K562 (cell line): ENCODE results near the gene TMEM154. TPM values are rescaled to one million over a fixed set of nuclear protein-coding genes. Genes with fewer than 3 reads are reported as not detected.

Source experiments
- ATAC-seq: fragments of 200-7000 bp; cut with Tn5 transposase; 3 replicates; pipeline ENCODE4 v1.9.1; 2020; ENCODE audit warnings: moderate library complexity
- BruUV-seq: library from RNA; stranded (reverse); fragments of 400-500 nt; replicated peaks from 2 replicates; lab custom pipeline; 2021; lab: Mats Ljungman, UMichigan
- CTCF ChIA-PET: fragments of 300-600 bp; formaldehyde crosslinking; extraction: SDS; loops from one replicate; lab custom pipeline; 2021; ENCODE audit warnings: low intra/inter-chr PET ratio; lab: Yijun Ruan, JAX
- POLR2A ChIA-PET: fragments of 300-600, 350-650 bp; sonication (Branson Sonifier 250); formaldehyde crosslinking; extraction: SDS; loops from one replicate; lab custom pipeline; 2021; ENCODE audit warnings: antibody characterized with exemption, inconsistent platforms; lab: Yijun Ruan, JAX
- DNase-seq, 4 experiments: peaks; one replicate each; pipeline versions ENCODE4 v3.0.0 to v3.0.0-alpha.2; 2011 to 2018; ENCODE audit warnings: low spot score in 3 of 4, mixed read lengths in 3 of 4; ENCODE audit errors: extremely low read depth in 1 of 4
- FAIRE-seq: peaks from 2 replicates; lab custom pipeline; 2011; peaks lifted over from hg19 to GRCh38; lab: Jason Lieb, UNC
- H2AFZ ChIP-seq: 2 replicates; pipeline ENCODE4 v1.6.0; 2011; ENCODE audit warnings: low read depth, low read length, control low read depth, inconsistent platforms
- H3K27ac ChIP-seq: fragments of 200-600 bp; 3 replicates; pipeline ENCODE4 v1.8.0; 2011; ENCODE audit warnings: low read depth, mild to moderate bottlenecking, control low read depth, inconsistent platforms, low read length, moderate library complexity, mixed read lengths; ENCODE audit errors: extremely low read depth
- H3K27me3 ChIP-seq, 2 experiments: fragments of 300-600 bp in 1 of 2; 2 replicates in 1 of 2; 3 replicates in 1 of 2; pipeline versions ENCODE4 v1.6.0 to v1.8.0; 2011; ENCODE audit warnings: inconsistent platforms in 2 of 2, low read length in 2 of 2, mild to moderate bottlenecking in 1 of 2, mixed read lengths in 1 of 2, moderate library complexity in 1 of 2; ENCODE audit not compliant: control insufficient read depth in 2 of 2, insufficient read depth in 2 of 2
- H3K36me3 ChIP-seq: fragments of 300-600 bp; 3 replicates; pipeline ENCODE4 v1.8.0; 2011; ENCODE audit warnings: mild to moderate bottlenecking, low read length, inconsistent platforms; ENCODE audit not compliant: control insufficient read depth, insufficient read depth
- H3K4me1 ChIP-seq, 2 experiments: fragments of 200-600 bp in 1 of 2; replicated peaks in 1 of 2; 2 replicates in 1 of 2; 3 replicates in 1 of 2; pipeline versions ENCODE4 v1.5.1 to v1.8.0; 2011; ENCODE audit warnings: inconsistent platforms in 2 of 2, low read length in 2 of 2, mild to moderate bottlenecking in 1 of 2, mixed read lengths in 1 of 2, moderate library complexity in 1 of 2; ENCODE audit not compliant: control insufficient read depth in 2 of 2, insufficient read depth in 2 of 2
- H3K4me2 ChIP-seq: 2 replicates; pipeline ENCODE4 v1.6.1; 2011; ENCODE audit warnings: low read length, control low read depth, inconsistent platforms, mixed read lengths; ENCODE audit not compliant: insufficient read depth
- H3K4me3 ChIP-seq: fragments of 200-600 bp; sonication (generic), shearing (Covaris generic); 2 replicates; pipeline ENCODE4 v1.5.1; 2016; ENCODE audit warnings: control low read depth, inconsistent platforms
- H3K79me2 ChIP-seq: fragments of 200-600 bp; 3 replicates; pipeline ENCODE4 v1.8.0; 2011; ENCODE audit warnings: low read length, inconsistent platforms; ENCODE audit not compliant: control insufficient read depth, insufficient read depth
- H3K9ac ChIP-seq, 2 experiments: 2 replicates each; pipeline versions ENCODE4 v1.6.0 to v1.6.1; 2011; ENCODE audit warnings: low read depth in 2 of 2, low read length in 2 of 2, control low read depth in 1 of 2, inconsistent platforms in 1 of 2, mild to moderate bottlenecking in 1 of 2, mixed read lengths in 1 of 2; ENCODE audit not compliant: insufficient read depth in 1 of 2
- H3K9me1 ChIP-seq: one replicate; pipeline ENCODE4 v1.6.0; 2011; ENCODE audit warnings: inconsistent platforms, mild to moderate bottlenecking, low read length, moderate library complexity; ENCODE audit not compliant: control insufficient read depth, insufficient read depth
- H3K9me3 ChIP-seq: replicated peaks from 2 replicates; pipeline ENCODE4 v1.5.1; 2011; ENCODE audit warnings: low read depth, low read length, inconsistent platforms; ENCODE audit not compliant: control insufficient read depth, insufficient read depth
- H4K20me1 ChIP-seq: replicated peaks from 2 replicates; pipeline ENCODE4 v1.6.1; 2011; ENCODE audit warnings: low read length, inconsistent platforms, mixed read lengths; ENCODE audit not compliant: control insufficient read depth, insufficient read depth
- CC2D1A ChIP-seq: fragments of 450-650 bp; IDR thresholded peaks from 2 replicates; pipeline ENCODE4 v1.6.1; 2017; ENCODE audit warnings: mild to moderate bottlenecking
- COPS2 ChIP-seq: fragments of 450-650 bp; conservative IDR thresholded peaks from 2 replicates; pipeline ENCODE4 v1.6.1; 2016; ENCODE audit warnings: mild to moderate bottlenecking, moderate library complexity
- DIDO1 ChIP-seq: fragments of 450-650 bp; IDR thresholded peaks from 2 replicates; pipeline ENCODE4 v1.6.1; 2016; ENCODE audit warnings: low read depth, missing biosample characterization, missing genetic modification characterization
- DPF2 ChIP-seq: fragments of 450-650 bp; IDR thresholded peaks from 2 replicates; pipeline ENCODE4 v1.6.1; 2016
- HDAC2 ChIP-seq: fragments of 450-650 bp; IDR thresholded peaks from 2 replicates; pipeline ENCODE4 v1.6.1; 2016; ENCODE audit warnings: mild to moderate bottlenecking
- HIVEP1 ChIP-seq: fragments of 250-450 bp; sonication (Bioruptor Pico); IDR thresholded peaks from 2 replicates; pipeline ENCODE4 v1.4.0; 2020; ENCODE audit warnings: mild to moderate bottlenecking
- MEF2A ChIP-seq: IDR thresholded peaks from 2 replicates; pipeline ENCODE4 v1.6.1; 2011; ENCODE audit warnings: low read depth, mild to moderate bottlenecking, low read length, moderate library complexity; ENCODE audit not compliant: control insufficient read depth
- NFE2 ChIP-seq: IDR thresholded peaks from 2 replicates; pipeline ENCODE4 v1.6.1; 2014; ENCODE audit warnings: antibody characterized with exemption, low read depth
- SMAD4 ChIP-seq: fragments of 250-450 bp; sonication (Bioruptor Pico); conservative IDR thresholded peaks from 2 replicates; pipeline ENCODE4 v1.8.0; 2021; ENCODE audit warnings: inconsistent platforms, mild to moderate bottlenecking, moderate library complexity
- WGBS: fragments of 100-300 bp; shearing (Covaris generic); methylation state at CpG from one replicate; pipeline ENCODE4 v1.1.6; 2016; ENCODE audit warnings: low coverage, mixed read lengths; ENCODE audit not compliant: insufficient coverage; ENCODE audit errors: missing lambda C conversion rate; 5-methylcytosine and 5-hydroxymethylcytosine counted together
- in situ Hi-C: fragments of 300-500 bp; cut with MboI; formaldehyde crosslinking; loops from 4 replicates; pipeline ENCODE4 v1.15.0; 2018; ENCODE audit warnings: inconsistent platforms, mixed read lengths
- intact Hi-C: fragments of 100-400 bp; cut with micrococcal nuclease; formaldehyde crosslinking; loops from 2 replicates; pipeline ENCODE4 v1.14.2; 2022
- polyA plus RNA-seq, 8 experiments: library from polyadenylated mRNA; depleted of rRNA in 4 of 8; stranded (reverse) in 5 of 8; unstranded in 3 of 8; fragments of >200 nt; fragmentation: Nextera tagmentation in 2 of 8; fragmentation: Illumina TruSeq in 1 of 8; extraction: Ambion mirVana in 2 of 8; extraction: Trizol in 1 of 8; gene quantifications; 2 replicates each; pipeline versions ENCODE4 v1.2.1 to v1.2.3, GENCODE V29; 2011 to 2014; ENCODE audit warnings: inconsistent platforms in 1 of 8, missing spikeins in 1 of 8
- total RNA-seq, 7 experiments: library from RNA; depleted of rRNA in 6 of 7; stranded (reverse); fragments of >200 nt in 6 of 7; fragmentation: Illumina TruSeq in 2 of 7; extraction: Trizol in 2 of 7; gene quantifications; 2 replicates each; pipeline versions ENCODE4 v1.2.1 to v1.2.3, GENCODE V29; 2011 to 2021; ENCODE audit warnings: low replicate concordance in 1 of 7
- TF ChIP-seq, protein P1 (sequence below): fragments of 450-650 bp; formaldehyde crosslinking; IDR thresholded peaks from 2 replicates; pipeline ENCODE4 v1.4.0; 2020; ENCODE audit warnings: mild to moderate bottlenecking, mixed read lengths
- TF ChIP-seq, protein P2 (sequence below): fragments of 200-800 bp; sonication (Bioruptor generic); IDR thresholded peaks from 2 replicates; pipeline ENCODE4 v1.6.1; 2016; ENCODE audit warnings: missing genetic modification characterization, missing compliant biosample characterization

TMEM154 gene
- total and polyA plus RNA-seq, 9 of the 15 experiments (the other 6 are each of a cell fraction or from before 2014, with no cell fraction given): 0.13 to 1.8 (median 0.58) TPM

DNA sequence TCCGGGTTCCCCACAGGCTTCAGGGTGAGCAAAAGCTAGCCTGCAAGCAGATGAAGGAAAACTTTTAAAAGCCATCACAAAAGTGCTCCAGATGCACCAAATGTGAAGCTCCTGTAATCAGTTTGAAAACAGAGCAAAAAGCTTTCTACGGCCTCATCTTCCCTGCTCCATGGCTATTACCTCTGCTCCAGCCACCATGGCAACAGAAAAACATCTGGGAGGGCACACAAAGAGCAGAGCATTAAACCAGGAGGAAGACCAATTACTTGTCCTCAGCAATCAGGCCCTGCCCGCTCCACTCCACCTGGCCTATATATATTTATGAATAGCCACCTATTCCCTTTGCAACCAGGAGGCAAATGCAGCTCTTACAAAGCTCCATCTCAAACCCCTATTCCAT, 33.6 kb downstream of the TMEM154 start:
- no peak for FAIRE-seq
- Histone ChIP-seq H2AFZ (no peak overlapping the region), H3K27me3 (peaks cover 0 to 28% of the 10 kb centered on the region in 2 experiments; a peak in 2 of 5 replicates), H3K9ac (no peak overlapping the region), H3K4me2 (no peak overlapping the region), H3K9me3 (no peaks in the 10 kb centered on the region), H3K4me1 (peaks cover 0 to 4% of the 10 kb centered on the region in 2 experiments; a peak in 3 of 5 replicates), H3K36me3 (no peaks in the 10 kb centered on the region), H3K27ac (no peak overlapping the region), H4K20me1 (no peaks in the 10 kb centered on the region), H3K4me3 (no peak overlapping the region), H3K9me1 (no peaks in the 10 kb centered on the region), H3K79me2 (no peaks in the 10 kb centered on the region)
- in situ Hi-C loops (no loop called here), intact Hi-C loops (no loop called here)
- no TSS peak for BruUV-seq
- TF ChIP-seq SMAD4 (CRISPR knock-in tag): no peak
- no peak for TF ChIP-seq HDAC2
- TF ChIP-seq, protein P1, sequence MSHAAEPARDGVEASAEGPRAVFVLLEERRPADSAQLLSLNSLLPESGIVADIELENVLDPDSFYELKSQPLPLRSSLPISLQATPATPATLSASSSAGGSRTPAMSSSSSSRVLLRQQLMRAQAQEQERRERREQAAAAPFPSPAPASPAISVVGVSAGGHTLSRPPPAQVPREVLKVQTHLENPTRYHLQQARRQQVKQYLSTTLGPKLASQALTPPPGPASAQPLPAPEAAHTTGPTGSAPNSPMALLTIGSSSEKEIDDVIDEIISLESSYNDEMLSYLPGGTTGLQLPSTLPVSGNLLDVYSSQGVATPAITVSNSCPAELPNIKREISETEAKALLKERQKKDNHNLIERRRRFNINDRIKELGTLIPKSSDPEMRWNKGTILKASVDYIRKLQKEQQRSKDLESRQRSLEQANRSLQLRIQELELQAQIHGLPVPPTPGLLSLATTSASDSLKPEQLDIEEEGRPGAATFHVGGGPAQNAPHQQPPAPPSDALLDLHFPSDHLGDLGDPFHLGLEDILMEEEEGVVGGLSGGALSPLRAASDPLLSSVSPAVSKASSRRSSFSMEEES: no peak
- no peak for TF ChIP-seq MEF2A
- no peak for TF ChIP-seq DPF2
- TF ChIP-seq HIVEP1 (CRISPR knock-in tag): no peak
- TF ChIP-seq NFE2: no peak
- TF ChIP-seq, protein P2, sequence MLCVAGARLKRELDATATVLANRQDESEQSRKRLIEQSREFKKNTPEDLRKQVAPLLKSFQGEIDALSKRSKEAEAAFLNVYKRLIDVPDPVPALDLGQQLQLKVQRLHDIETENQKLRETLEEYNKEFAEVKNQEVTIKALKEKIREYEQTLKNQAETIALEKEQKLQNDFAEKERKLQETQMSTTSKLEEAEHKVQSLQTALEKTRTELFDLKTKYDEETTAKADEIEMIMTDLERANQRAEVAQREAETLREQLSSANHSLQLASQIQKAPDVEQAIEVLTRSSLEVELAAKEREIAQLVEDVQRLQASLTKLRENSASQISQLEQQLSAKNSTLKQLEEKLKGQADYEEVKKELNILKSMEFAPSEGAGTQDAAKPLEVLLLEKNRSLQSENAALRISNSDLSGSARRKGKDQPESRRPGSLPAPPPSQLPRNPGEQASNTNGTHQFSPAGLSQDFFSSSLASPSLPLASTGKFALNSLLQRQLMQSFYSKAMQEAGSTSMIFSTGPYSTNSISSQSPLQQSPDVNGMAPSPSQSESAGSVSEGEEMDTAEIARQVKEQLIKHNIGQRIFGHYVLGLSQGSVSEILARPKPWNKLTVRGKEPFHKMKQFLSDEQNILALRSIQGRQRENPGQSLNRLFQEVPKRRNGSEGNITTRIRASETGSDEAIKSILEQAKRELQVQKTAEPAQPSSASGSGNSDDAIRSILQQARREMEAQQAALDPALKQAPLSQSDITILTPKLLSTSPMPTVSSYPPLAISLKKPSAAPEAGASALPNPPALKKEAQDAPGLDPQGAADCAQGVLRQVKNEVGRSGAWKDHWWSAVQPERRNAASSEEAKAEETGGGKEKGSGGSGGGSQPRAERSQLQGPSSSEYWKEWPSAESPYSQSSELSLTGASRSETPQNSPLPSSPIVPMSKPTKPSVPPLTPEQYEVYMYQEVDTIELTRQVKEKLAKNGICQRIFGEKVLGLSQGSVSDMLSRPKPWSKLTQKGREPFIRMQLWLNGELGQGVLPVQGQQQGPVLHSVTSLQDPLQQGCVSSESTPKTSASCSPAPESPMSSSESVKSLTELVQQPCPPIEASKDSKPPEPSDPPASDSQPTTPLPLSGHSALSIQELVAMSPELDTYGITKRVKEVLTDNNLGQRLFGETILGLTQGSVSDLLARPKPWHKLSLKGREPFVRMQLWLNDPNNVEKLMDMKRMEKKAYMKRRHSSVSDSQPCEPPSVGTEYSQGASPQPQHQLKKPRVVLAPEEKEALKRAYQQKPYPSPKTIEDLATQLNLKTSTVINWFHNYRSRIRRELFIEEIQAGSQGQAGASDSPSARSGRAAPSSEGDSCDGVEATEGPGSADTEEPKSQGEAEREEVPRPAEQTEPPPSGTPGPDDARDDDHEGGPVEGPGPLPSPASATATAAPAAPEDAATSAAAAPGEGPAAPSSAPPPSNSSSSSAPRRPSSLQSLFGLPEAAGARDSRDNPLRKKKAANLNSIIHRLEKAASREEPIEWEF (CRISPR knock-in tag): no peak
- TF ChIP-seq COPS2: no peak
- no peak for TF ChIP-seq DIDO1 (tag)
- TF ChIP-seq CC2D1A: no peak
- CTCF ChIA-PET: no interaction called here
- DNase-seq: no peak
- no peak for ATAC-seq
- 26% methylated on average over 3 of the region's 3 CpGs for WGBS
- POLR2A ChIA-PET: interaction anchor here (1.1 kb wide), 1 partner anchor 210 kb away, joined by 3 read pairs; no protein-coding TSS in a partner anchor
